K562 (cell line): ENCODE measurements around the gene ZC3H8. TPM values are rescaled to one million over a fixed set of nuclear protein-coding genes. Genes with fewer than 3 reads are reported as not detected.

ENCODE experiments used
- ASH1L ChIP-seq: fragments of 450-650 bp; IDR thresholded peaks from 2 replicates; pipeline ENCODE4 v1.6.1; 2018; ENCODE audit warnings: borderline replicate concordance, mild to moderate bottlenecking, low read depth; ENCODE audit not compliant: partially characterized antibody
- BCL6 ChIP-seq: fragments of 250-450 bp; sonication (Bioruptor Pico); IDR thresholded peaks from 2 replicates; pipeline ENCODE4 v1.4.0; 2020
- BDP1 ChIP-seq: IDR thresholded peaks from 3 replicates; pipeline ENCODE4 v1.6.1; 2011; ENCODE audit not compliant: insufficient read length, insufficient read depth
- BRF1 ChIP-seq: IDR thresholded peaks from 3 replicates; pipeline ENCODE4 v1.6.1; 2011; ENCODE audit warnings: borderline replicate concordance, mild to moderate bottlenecking; ENCODE audit not compliant: insufficient read length; ENCODE audit errors: extremely low read depth
- CCNT2 ChIP-seq: IDR thresholded peaks from 2 replicates; pipeline ENCODE4 v1.6.1; 2011; ENCODE audit warnings: borderline replicate concordance, low read depth, mild to moderate bottlenecking, moderate library complexity, mixed read lengths, low read length; ENCODE audit not compliant: insufficient read length; ENCODE audit errors: extremely low read depth
- NR1H2 ChIP-seq: sonication (generic); formaldehyde crosslinking; IDR thresholded peaks from 2 replicates; pipeline ENCODE4 v1.4.0; 2020; ENCODE audit warnings: mild to moderate bottlenecking, missing genetic modification reagents
- NR3C1 ChIP-seq: sonication (generic); formaldehyde crosslinking; IDR thresholded peaks from 2 replicates; pipeline ENCODE4 v1.8.1; 2022; ENCODE audit warnings: missing genetic modification reagents
- RBFOX2 ChIP-seq: fragments of 200-400 bp; formaldehyde crosslinking; IDR thresholded peaks from 2 replicates; pipeline ENCODE4 v1.6.1; 2017; ENCODE audit warnings: low read depth, mild to moderate bottlenecking, low read length, moderate library complexity
- REST ChIP-seq, 2 experiments: fragments of 450-650 bp; formaldehyde crosslinking in 1 of 2; IDR thresholded peaks; 2 replicates each; pipeline versions ENCODE4 v1.4.0 to v1.6.1; 2014 to 2020; ENCODE audit warnings: mild to moderate bottlenecking in 2 of 2, borderline replicate concordance in 1 of 2, low read depth in 1 of 2
- SOX6 ChIP-seq: fragments of 450-650 bp; IDR thresholded peaks from 2 replicates; pipeline ENCODE4 v1.6.1; 2014; ENCODE audit warnings: mild to moderate bottlenecking
- UBTF ChIP-seq, 2 experiments: IDR thresholded peaks; 2 replicates each; pipeline ENCODE4 v1.6.1; 2012; ENCODE audit warnings: improper control_type of control experiment in 2 of 2, low read depth in 2 of 2, low read length in 2 of 2, borderline replicate concordance in 1 of 2
- ZFP91 ChIP-seq: sonication (generic); formaldehyde crosslinking; IDR thresholded peaks from 2 replicates; pipeline ENCODE4 v1.8.0; 2022; ENCODE audit warnings: mild to moderate bottlenecking, missing genetic modification reagents
- ZNF134 ChIP-seq: fragments of 250-450 bp; sonication (Bioruptor Pico); conservative IDR thresholded peaks from 2 replicates; pipeline ENCODE4 v1.4.0; 2020
- polyA plus RNA-seq, 8 experiments: library from polyadenylated mRNA; depleted of rRNA in 4 of 8; stranded (reverse) in 5 of 8; unstranded in 3 of 8; fragments of >200 nt; fragmentation: Nextera tagmentation in 2 of 8; fragmentation: Illumina TruSeq in 1 of 8; extraction: Ambion mirVana in 2 of 8; extraction: Trizol in 1 of 8; gene quantifications; 2 replicates each; pipeline versions ENCODE4 v1.2.1 to v1.2.3, GENCODE V29; 2011 to 2014; ENCODE audit warnings: inconsistent platforms in 1 of 8, missing spikeins in 1 of 8
- total RNA-seq, 7 experiments: library from RNA; depleted of rRNA in 6 of 7; stranded (reverse); fragments of >200 nt in 6 of 7; fragmentation: Illumina TruSeq in 2 of 7; extraction: Trizol in 2 of 7; gene quantifications; 2 replicates each; pipeline versions ENCODE4 v1.2.1 to v1.2.3, GENCODE V29; 2011 to 2021; ENCODE audit warnings: low replicate concordance in 1 of 7
- TF ChIP-seq, protein P1 (sequence below): fragments of 250-450 bp; sonication (Bioruptor Pico); IDR thresholded peaks from 2 replicates; pipeline ENCODE4 v1.5.0; 2021

Gene ZC3H8
- total and polyA plus RNA-seq, 9 of the 15 experiments (the other 6 are each of a cell fraction or from before 2014, with no cell fraction given), result 11.6 to 41.5 (median 27.5) TPM

DNA sequence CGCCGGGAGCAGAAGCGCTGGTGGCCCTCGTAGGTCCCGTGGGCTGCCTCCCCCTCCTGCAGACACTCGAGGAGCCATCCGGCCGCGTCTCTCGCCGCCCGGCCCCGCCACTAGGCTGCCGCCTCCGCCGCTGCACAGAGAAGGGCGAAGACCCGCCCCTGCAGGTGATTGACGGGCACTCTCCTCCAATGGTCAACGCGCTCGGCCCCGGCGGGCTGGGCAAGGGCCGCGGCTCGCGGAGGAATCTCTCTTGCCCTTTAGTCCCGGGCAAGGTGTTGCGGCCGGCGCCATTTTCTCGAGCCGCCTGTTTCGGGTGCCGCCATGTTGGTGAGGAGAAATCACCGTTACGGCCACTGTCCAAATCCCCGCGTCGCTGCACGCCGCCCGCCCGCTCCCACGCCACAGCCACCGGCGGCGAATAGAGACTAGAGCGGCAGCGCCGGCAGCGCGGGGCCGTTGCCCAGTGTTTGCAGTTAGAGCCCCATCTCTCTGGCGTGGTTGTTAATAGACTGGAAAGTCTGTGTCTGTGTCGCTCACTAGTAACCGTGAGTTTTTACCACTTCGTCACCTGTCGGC is 20.6 kb upstream of the ZC3H8 start, which contains the start of gene ZC3H6 (continued):
- TF ChIP-seq ZNF134 (CRISPR knock-in tag) (no peak), UBTF (IDR thresholded peaks at IDR 0.05; ENCODE audit: borderline replicate concordance in 1 of 2, low read depth in 2 of 2, low read length in 2 of 2) (peak; percentile 95 to 98), REST (IDR thresholded peaks at IDR 0.05; ENCODE audit: borderline replicate concordance) (no peak; the same call in 1 of the 2 replicates), REST (CRISPR knock-in tag; IDR thresholded peaks at IDR 0.05; ENCODE audit: low read depth) (peak; percentile 69; the same call in 1 of the 2 replicates), NR1H2 (no peak; the same call in 1 of the 2 replicates), BCL6 (CRISPR knock-in tag) (no peak; the same call in 1 of the 2 replicates), ASH1L (peak; percentile 55), SOX6 (peak; percentile 58; the same call in 1 of the 2 replicates), NR3C1 (CRISPR knock-in tag) (no peak), ZFP91 (CRISPR knock-in tag) (no peak), RBFOX2 (peak; percentile 99), BDP1 (no peak), BRF1 (no peak), CCNT2 (peak; percentile 92)
- TF ChIP-seq, protein P1, sequence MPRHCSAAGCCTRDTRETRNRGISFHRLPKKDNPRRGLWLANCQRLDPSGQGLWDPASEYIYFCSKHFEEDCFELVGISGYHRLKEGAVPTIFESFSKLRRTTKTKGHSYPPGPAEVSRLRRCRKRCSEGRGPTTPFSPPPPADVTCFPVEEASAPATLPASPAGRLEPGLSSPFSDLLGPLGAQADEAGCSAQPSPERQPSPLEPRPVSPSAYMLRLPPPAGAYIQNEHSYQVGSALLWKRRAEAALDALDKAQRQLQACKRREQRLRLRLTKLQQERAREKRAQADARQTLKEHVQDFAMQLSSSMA (CRISPR knock-in tag), result peak; percentile 76; the same call in 1 of the 2 replicates
